DOHH2 (cell line): ENCODE results near the gene GATD1.
A peak's percentile ranks its signal among the peaks of the same experiment; 100 is the strongest.

Experiments used
- H3F3A ChIP-seq: fragments of 200-600 bp; sonication (generic), shearing (Covaris generic); 2 replicates; pipeline ENCODE4 v1.6.0; 2016; ENCODE audit warnings: antibody characterized with exemption, mild to moderate bottlenecking; ENCODE audit not compliant: control insufficient read depth, insufficient read depth
- H3K27ac ChIP-seq: fragments of 200-600 bp; sonication (generic); 2 replicates; pipeline ENCODE4 v1.5.1; 2014; ENCODE audit warnings: low read depth, mild to moderate bottlenecking, low read length, moderate library complexity
- H3K27me3 ChIP-seq: fragments of 200-600 bp; sonication (generic); 2 replicates; pipeline ENCODE4 v1.6.1; 2014; ENCODE audit warnings: mild to moderate bottlenecking, low read length, mixed read lengths; ENCODE audit not compliant: control insufficient read depth
- H3K36me3 ChIP-seq: fragments of 200-600 bp; sonication (generic); 2 replicates; pipeline ENCODE4 v1.6.1; 2014; ENCODE audit warnings: mild to moderate bottlenecking, low read length, moderate library complexity, mixed read lengths; ENCODE audit not compliant: control insufficient read depth
- H3K4me1 ChIP-seq: fragments of 200-600 bp; sonication (generic); 2 replicates; pipeline ENCODE4 v1.6.1; 2014; ENCODE audit warnings: mild to moderate bottlenecking, low read length, mixed read lengths; ENCODE audit not compliant: control insufficient read depth
- H3K4me2 ChIP-seq: fragments of 200-600 bp; sonication (generic); 2 replicates; pipeline ENCODE4 v1.6.0; 2014; ENCODE audit warnings: mild to moderate bottlenecking, low read length, moderate library complexity
- H3K4me3 ChIP-seq: fragments of 200-600 bp; sonication (generic); 2 replicates; pipeline ENCODE4 v1.5.1; 2014; ENCODE audit warnings: mild to moderate bottlenecking, low read length, mixed read lengths
- H3K79me2 ChIP-seq: fragments of 200-600 bp; sonication (generic); 2 replicates; pipeline ENCODE4 v1.6.1; 2014; ENCODE audit warnings: mild to moderate bottlenecking, low read length, mixed read lengths; ENCODE audit not compliant: control insufficient read depth
- H3K9me2 ChIP-seq: fragments of 200-600 bp; sonication (generic); replicated peaks from 2 replicates; pipeline ENCODE4 v1.6.1; 2014; ENCODE audit warnings: mild to moderate bottlenecking, low read length, mixed read lengths; ENCODE audit not compliant: control insufficient read depth
- H3K9me3 ChIP-seq: fragments of 200-600 bp; sonication (generic); 2 replicates; pipeline ENCODE4 v1.6.1; 2014; ENCODE audit warnings: antibody characterized with exemption, low read length, mixed read lengths; ENCODE audit not compliant: control insufficient read depth, insufficient read depth
- H4K20me1 ChIP-seq: fragments of 200-600 bp; sonication (generic); 2 replicates; pipeline ENCODE4 v1.6.0; 2014; ENCODE audit warnings: low read depth, mild to moderate bottlenecking, antibody characterized with exemption, low read length, moderate library complexity; ENCODE audit not compliant: control insufficient read depth, insufficient read depth
- EZH2phosphoT487 ChIP-seq: fragments of 200-600 bp; sonication (generic); IDR thresholded peaks from 2 replicates; pipeline ENCODE4 v1.6.1; 2017; ENCODE audit warnings: borderline replicate concordance, mild to moderate bottlenecking, antibody characterized with exemption, low read length, moderate library complexity, mixed read lengths
- TF ChIP-seq, protein P1 (sequence below): fragments of 200-600 bp; sonication (generic); IDR thresholded peaks from one replicate; pipeline ENCODE4 v1.5.1; 2014; ENCODE audit warnings: antibody characterized with exemption, mild to moderate bottlenecking, low read depth, low read length; ENCODE audit not compliant: poor library complexity, severe bottlenecking

The GATD1 gene

DNA sequence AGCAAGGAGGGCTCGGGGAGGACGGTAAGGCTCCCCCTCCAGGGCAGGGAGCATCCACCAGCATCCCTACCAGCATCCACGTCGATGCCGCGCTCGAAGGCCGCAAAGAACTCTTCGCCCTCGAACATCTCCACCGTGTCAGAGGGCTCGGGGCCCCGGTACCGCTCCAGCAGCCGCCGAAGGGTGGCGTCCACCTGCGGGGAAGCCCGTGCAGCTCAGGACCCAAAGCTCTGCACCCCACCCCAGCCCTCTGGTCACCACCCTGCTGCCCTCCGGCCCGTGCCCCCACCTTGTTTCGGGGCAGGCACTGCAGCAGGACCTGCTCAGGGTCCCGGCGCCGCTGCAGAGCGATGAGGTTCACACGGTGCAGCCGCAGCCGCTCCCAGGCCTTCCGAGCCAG lies 23.2 kb upstream of the GATD1 start:
- Histone ChIP-seq H3K4me3 (no peak overlapping the region), H3K4me2 (no peak overlapping the region), H3K27me3 (no peaks in the 10 kb centered on the region), H3K36me3 (peaks cover 52% of the 10 kb centered on the region), H3F3A (peaks cover 12% of the 10 kb centered on the region; the same call in 1 of the 2 replicates), H3K27ac (no peak overlapping the region), H3K9me2 (no peaks in the 10 kb centered on the region), H3K79me2 (peaks cover 36% of the 10 kb centered on the region), H3K9me3 (no peaks in the 10 kb centered on the region), H3K4me1 (peaks cover 42% of the 10 kb centered on the region), H4K20me1 (peaks cover 4% of the 10 kb centered on the region; the same call in 1 of the 2 replicates)
- TF ChIP-seq EZH2phosphoT487, result no peak
- TF ChIP-seq, protein P1, sequence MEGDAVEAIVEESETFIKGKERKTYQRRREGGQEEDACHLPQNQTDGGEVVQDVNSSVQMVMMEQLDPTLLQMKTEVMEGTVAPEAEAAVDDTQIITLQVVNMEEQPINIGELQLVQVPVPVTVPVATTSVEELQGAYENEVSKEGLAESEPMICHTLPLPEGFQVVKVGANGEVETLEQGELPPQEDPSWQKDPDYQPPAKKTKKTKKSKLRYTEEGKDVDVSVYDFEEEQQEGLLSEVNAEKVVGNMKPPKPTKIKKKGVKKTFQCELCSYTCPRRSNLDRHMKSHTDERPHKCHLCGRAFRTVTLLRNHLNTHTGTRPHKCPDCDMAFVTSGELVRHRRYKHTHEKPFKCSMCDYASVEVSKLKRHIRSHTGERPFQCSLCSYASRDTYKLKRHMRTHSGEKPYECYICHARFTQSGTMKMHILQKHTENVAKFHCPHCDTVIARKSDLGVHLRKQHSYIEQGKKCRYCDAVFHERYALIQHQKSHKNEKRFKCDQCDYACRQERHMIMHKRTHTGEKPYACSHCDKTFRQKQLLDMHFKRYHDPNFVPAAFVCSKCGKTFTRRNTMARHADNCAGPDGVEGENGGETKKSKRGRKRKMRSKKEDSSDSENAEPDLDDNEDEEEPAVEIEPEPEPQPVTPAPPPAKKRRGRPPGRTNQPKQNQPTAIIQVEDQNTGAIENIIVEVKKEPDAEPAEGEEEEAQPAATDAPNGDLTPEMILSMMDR, result no peak

DNA sequence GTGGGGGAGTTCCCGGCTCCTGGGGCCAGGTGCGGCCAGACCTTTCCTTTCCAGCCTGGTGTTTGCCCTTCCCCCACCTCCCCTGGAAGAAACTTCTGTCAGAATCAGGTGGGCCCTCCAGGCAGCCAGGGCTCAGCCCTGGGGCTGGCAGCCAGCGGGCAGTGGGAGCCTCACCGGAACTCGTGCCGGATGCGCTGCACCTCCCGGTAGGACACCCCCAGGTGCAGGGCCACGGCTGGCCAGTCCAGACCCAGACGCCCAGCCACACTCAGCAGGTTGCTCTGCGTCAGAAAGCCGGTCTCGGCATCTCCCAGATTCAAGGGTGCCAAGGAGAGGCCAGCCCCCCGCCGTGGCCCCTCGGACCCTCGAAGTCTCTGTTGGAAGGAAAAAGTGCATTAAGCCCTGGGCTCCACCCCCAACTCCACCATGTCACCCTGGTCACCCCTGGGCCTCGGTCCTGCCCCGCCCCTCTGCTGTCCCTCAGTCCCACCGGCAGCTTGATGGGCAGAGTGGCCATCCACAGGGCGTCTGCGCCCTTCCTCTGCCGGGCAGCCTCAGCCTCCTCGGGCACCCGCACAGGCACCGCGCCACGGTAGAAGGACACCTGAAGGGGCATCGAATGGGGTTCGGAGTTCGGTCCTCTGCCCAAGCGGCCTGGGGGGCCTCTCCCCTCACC lies 22.5 kb upstream of the GATD1 start:
- no peak overlapping the region for H3K4me2 ChIP-seq
- H3K4me1 ChIP-seq, result peaks cover 47% of the 10 kb centered on the region
- H4K20me1 ChIP-seq, result peaks cover 4% of the 10 kb centered on the region; the same call in 1 of the 2 replicates
- no peak overlapping the region for H3K27ac ChIP-seq
- H3F3A ChIP-seq, result peaks cover 12% of the 10 kb centered on the region; the same call in 1 of the 2 replicates
- H3K9me3 ChIP-seq, result no peaks in the 10 kb centered on the region
- H3K27me3 ChIP-seq, result no peaks in the 10 kb centered on the region
- no peaks in the 10 kb centered on the region for H3K9me2 ChIP-seq
- TF ChIP-seq, protein P1, result no peak
- TF ChIP-seq EZH2phosphoT487, result no peak
- H3K4me3 ChIP-seq, result no peak overlapping the region
- peaks cover 37% of the 10 kb centered on the region for H3K79me2 ChIP-seq
- peaks cover 51% of the 10 kb centered on the region for H3K36me3 ChIP-seq

DNA sequence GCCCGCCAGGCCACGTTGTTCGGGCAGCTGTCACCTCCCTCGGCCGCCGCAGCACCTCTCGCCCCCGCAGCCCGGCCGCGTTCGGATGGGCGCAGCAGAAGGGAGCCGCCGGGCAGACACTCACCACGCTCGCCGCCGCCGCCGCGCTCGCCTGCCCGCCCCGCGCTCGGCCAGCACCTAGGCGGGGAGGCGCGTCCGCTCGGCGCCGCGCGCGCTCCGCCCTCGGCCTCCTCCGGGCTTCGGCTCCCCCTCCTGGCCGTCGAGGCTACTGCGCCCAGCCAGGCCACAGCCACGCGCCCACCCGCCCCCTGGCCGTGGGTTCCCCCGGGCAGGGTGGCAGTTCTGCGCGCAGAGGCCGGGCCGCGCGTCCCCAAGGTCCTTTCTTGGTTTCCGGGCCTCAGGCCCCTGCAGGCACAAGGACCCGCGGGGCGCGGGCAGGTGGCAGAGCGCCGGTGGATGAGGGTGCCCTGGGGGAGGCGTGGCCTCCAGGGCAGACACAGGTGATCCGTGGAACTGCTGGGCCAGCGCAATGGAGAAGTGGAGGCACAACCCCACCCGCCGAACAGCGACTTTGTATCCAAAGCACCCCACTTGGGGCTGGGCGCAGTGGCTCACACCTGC lies 20.9 kb upstream of the GATD1 start, which contains the start of gene SLC25A22:
Gene SLC25A22, minus strand, starts transcription at position 189 of the 621 bp plus-strand sequence. CDS start 3,275 bp downstream, outside the sequence.
- Histone ChIP-seq H3K4me3 (peak within 1 kb of the TSS; percentile 93), H3K27ac (peak within 1 kb of the TSS; percentile 80), H3F3A (peaks cover 12% of the 10 kb centered on the region; the same call in 1 of the 2 replicates), H3K4me1 (peaks cover 33% of the 10 kb centered on the region), H3K36me3 (peaks cover 52% of the 10 kb centered on the region), H3K79me2 (peaks cover 25% of the 10 kb centered on the region), H4K20me1 (peaks cover 4% of the 10 kb centered on the region; the same call in 1 of the 2 replicates), H3K9me2 (no peaks in the 10 kb centered on the region), H3K4me2 (peak within 1 kb of the TSS; percentile 97), H3K9me3 (no peaks in the 10 kb centered on the region), H3K27me3 (no peaks in the 10 kb centered on the region)
- TF ChIP-seq, protein P1, result peak; percentile 73
- TF ChIP-seq EZH2phosphoT487, result no peak
